Sigmoid colon (tissue), 7 donors: ENCODE results near the gene FAM131C. TPM values are rescaled to one million over a fixed set of nuclear protein-coding genes. Genes with fewer than 3 reads are reported as not detected.

Experiments
- DNase-seq: peaks from one replicate; pipeline ENCODE4 v3.0.0-alpha.2; 2019
- H3K27ac ChIP-seq, 4 donors: fragments of 200-600 bp; sonication (generic); one replicate each; pipeline ENCODE4 v1.5.1; 2016 to 2019; ENCODE audit warnings: mild to moderate bottlenecking in 1 of 4
- H3K27me3 ChIP-seq, 3 donors: fragments of 200-600 bp; sonication (generic); one replicate each; pipeline ENCODE4 v1.5.1; 2019; ENCODE audit warnings: mild to moderate bottlenecking in 1 of 3
- H3K36me3 ChIP-seq, 4 donors: fragments of 200-600 bp; sonication (generic); one replicate each; pipeline ENCODE4 v1.5.1; 2016 to 2019
- H3K4me1 ChIP-seq, 4 donors: fragments of 200-600 bp; sonication (generic); one replicate each; pipeline ENCODE4 v1.5.1; 2017 to 2019
- H3K4me3 ChIP-seq, 4 donors: fragments of 200-600 bp; sonication (generic); one replicate each; pipeline ENCODE4 v1.5.1; 2017 to 2019; ENCODE audit warnings: mild to moderate bottlenecking in 2 of 4, moderate library complexity in 1 of 4
- H3K9me3 ChIP-seq, 4 donors: fragments of 200-600 bp in 3 of 4; sonication (generic) in 3 of 4; one replicate each; pipeline versions ENCODE4 v1.5.1 to v1.6.1; 2013 to 2019
- CTCF ChIP-seq, 4 experiments: fragments of 450-650 bp in 3 of 4; fragments of 200-600 bp in 1 of 4; IDR thresholded peaks; one replicate each; pipeline ENCODE4 v1.5.1; 2016 to 2019; ENCODE audit warnings: antibody characterized with exemption in 4 of 4, mild to moderate bottlenecking in 3 of 4, moderate library complexity in 2 of 4
- EP300 ChIP-seq, 4 donors: sonication (generic); formaldehyde crosslinking; IDR thresholded peaks; one replicate each; pipeline ENCODE4 v1.6.1; 2017; ENCODE audit warnings: antibody characterized with exemption in 4 of 4
- POLR2A ChIP-seq, 2 donors: fragments of 450-650 bp; IDR thresholded peaks; one replicate each; pipeline ENCODE4 v1.6.1; 2016; ENCODE audit warnings: antibody characterized with exemption in 2 of 2, mild to moderate bottlenecking in 2 of 2, moderate library complexity in 2 of 2
- POLR2AphosphoS5 ChIP-seq, 4 donors: sonication (generic); formaldehyde crosslinking; IDR thresholded peaks; one replicate each; pipeline ENCODE4 v1.6.1; 2017; ENCODE audit warnings: antibody characterized with exemption in 4 of 4
- WGBS, 2 donors: extraction: QIAGEN DNeasy Blood & Tissue Kit; methylation state at CpG; one replicate each; pipeline ENCODE4 v1.1.7; 2013; 5-methylcytosine and 5-hydroxymethylcytosine counted together
- intact Hi-C: fragments of 100-400 bp; cut with DNase I; formaldehyde crosslinking; loops from one replicate; pipeline ENCODE4 v1.15.1; 2023
- polyA plus RNA-seq, 3 donors: library from polyadenylated mRNA; stranded (reverse); fragments of 200-250 nt; gene quantifications; one replicate each; pipeline ENCODE4 v1.2.3, GENCODE V29; 2013
- total RNA-seq, 4 donors: library from RNA; depleted of rRNA; stranded (reverse); fragments of >200 nt; gene quantifications; one replicate each; pipeline ENCODE4 v1.1.0, GENCODE V29; 2016
- donor health status: healthy with polysubstance abuse.
- donor health status: Bipolar disorder and iron deficiency.
- donor health status: healthy.

Gene FAM131C
- total and polyA plus RNA-seq, 7 donors = 0.12 to 0.81 TPM; not detected in 5

GRCh38 chr1:16119926-16120325 is 46.5 kb upstream of the FAM131C start:
- H3K4me3 ChIP-seq = no peak overlapping the region
- TF ChIP-seq CTCF (IDR thresholded peaks at IDR 0.05) = no peak
- TF ChIP-seq POLR2AphosphoS5 (IDR thresholded peaks at IDR 0.05) = no peak
- TF ChIP-seq POLR2A (IDR thresholded peaks at IDR 0.05) = no peak
- no peak for TF ChIP-seq EP300 (IDR thresholded peaks at IDR 0.05)
- 91% methylated on average over 10 of the region's 10 CpGs for WGBS, 2 donors
- intact Hi-C loops = no loop called here
- no peaks in the 10 kb centered on the region for H3K27me3 ChIP-seq
- DNase-seq = no peak
- H3K9me3 ChIP-seq = no peaks in the 10 kb centered on the region
- peaks cover 0 to 6% (median 0%) of the 10 kb centered on the region in 4 donors for H3K36me3 ChIP-seq
- H3K27ac ChIP-seq = no peak overlapping the region
- no peaks in the 10 kb centered on the region for H3K4me1 ChIP-seq

- Histone ChIP-seq H3K27me3 (no peaks in the 10 kb centered on the region), H3K36me3 (peaks cover 0 to 1% (median 0%) of the 10 kb centered on the region in 4 donors), H3K4me3 (no peak overlapping the region), H3K27ac (no peak overlapping the region), H3K9me3 (no peaks in the 10 kb centered on the region), H3K4me1 (no peaks in the 10 kb centered on the region)
- DNase-seq = no peak
- intact Hi-C loops = no loop called here
- TF ChIP-seq POLR2AphosphoS5 (IDR thresholded peaks at IDR 0.05) (no peak), POLR2A (IDR thresholded peaks at IDR 0.05) (no peak), EP300 (IDR thresholded peaks at IDR 0.05) (no peak), CTCF (IDR thresholded peaks at IDR 0.05) (no peak)
- WGBS, 2 donors = 89 to 92% methylated on average over 6 of the region's 6 CpGs
These were observed 46.1 kb upstream of the FAM131C start for GRCh38 chr1:16119504-16119903.

- WGBS, 2 donors = 83 to 85% methylated on average over 9 of the region's 9 CpGs
- intact Hi-C loops = no loop called here
- H3K27me3 ChIP-seq = no peaks in the 10 kb centered on the region
- no peaks in the 10 kb centered on the region for H3K36me3 ChIP-seq
- TF ChIP-seq POLR2AphosphoS5 (IDR thresholded peaks at IDR 0.05) (no peak), EP300 (IDR thresholded peaks at IDR 0.05) (no peak), POLR2A (IDR thresholded peaks at IDR 0.05) (no peak)
- no peaks in the 10 kb centered on the region for H3K9me3 ChIP-seq
- H3K27ac ChIP-seq = no peak overlapping the region
- DNase-seq = no peak
- no peaks in the 10 kb centered on the region for H3K4me1 ChIP-seq
- H3K4me3 ChIP-seq = no peak overlapping the region
These were observed 45.3 kb upstream of the FAM131C start for GRCh38 chr1:16118706-16119105.

GRCh38 chr1:16117936-16118335 is 44.5 kb upstream of the FAM131C start:
- H3K27ac ChIP-seq = no peak overlapping the region
- intact Hi-C loops = no loop called here
- no peaks in the 10 kb centered on the region for H3K9me3 ChIP-seq
- TF ChIP-seq EP300 (IDR thresholded peaks at IDR 0.05) = no peak
- no peak for TF ChIP-seq POLR2AphosphoS5 (IDR thresholded peaks at IDR 0.05)
- TF ChIP-seq CTCF (IDR thresholded peaks at IDR 0.05) = no peak
- no peak for TF ChIP-seq POLR2A (IDR thresholded peaks at IDR 0.05)
- H3K4me1 ChIP-seq = peaks cover 0 to 5% (median 2%) of the 10 kb centered on the region in 4 donors
- DNase-seq = no peak
- WGBS, 2 donors = 91% methylated on average over 8 of the region's 8 CpGs
- no peaks in the 10 kb centered on the region for H3K36me3 ChIP-seq
- no peaks in the 10 kb centered on the region for H3K27me3 ChIP-seq
- H3K4me3 ChIP-seq = no peak overlapping the region

GRCh38 chr1:16117369-16117768 is 43.9 kb upstream of the FAM131C start:
- Histone ChIP-seq H3K4me3 (no peak overlapping the region), H3K27me3 (no peaks in the 10 kb centered on the region), H3K9me3 (no peaks in the 10 kb centered on the region), H3K27ac (no peak overlapping the region), H3K36me3 (no peaks in the 10 kb centered on the region), H3K4me1 (peaks cover 0 to 7% (median 3%) of the 10 kb centered on the region in 4 donors)
- intact Hi-C loops = no loop called here
- 82 to 86% methylated on average over 6 of the region's 6 CpGs for WGBS, 2 donors
- TF ChIP-seq POLR2A (IDR thresholded peaks at IDR 0.05) = no peak
- no peak for DNase-seq

GRCh38 chr1:16116625-16117024 is 43.2 kb upstream of the FAM131C start:
- Histone ChIP-seq H3K4me3 (no peak overlapping the region), H3K27me3 (no peaks in the 10 kb centered on the region), H3K27ac (no peak overlapping the region), H3K36me3 (no peaks in the 10 kb centered on the region), H3K9me3 (no peaks in the 10 kb centered on the region), H3K4me1 (peaks cover 0 to 14% (median 3%) of the 10 kb centered on the region in 4 donors)
- DNase-seq = no peak
- WGBS, 2 donors = 84 to 88% methylated on average over 8 of the region's 8 CpGs
- intact Hi-C loops = no loop called here
- no peak for TF ChIP-seq POLR2A (IDR thresholded peaks at IDR 0.05)
- no peak for TF ChIP-seq EP300 (IDR thresholded peaks at IDR 0.05)
- TF ChIP-seq CTCF (IDR thresholded peaks at IDR 0.05) = no peak
- TF ChIP-seq POLR2AphosphoS5 (IDR thresholded peaks at IDR 0.05) = no peak
